SK-MEL-5 (cell line): ENCODE results near the gene FBXO42. TPM values are rescaled to one million over a fixed set of nuclear protein-coding genes. Genes with fewer than 3 reads are reported as not detected.
"Not testable (repeated sequence)": the region's sequence is repeated elsewhere in the genome, so short reads cannot be mapped to it uniquely, and the experiment has no call there.

Experiments
- DNase-seq: peaks from one replicate; pipeline ENCODE4 v3.0.0-alpha.2; 2016; ENCODE audit warnings: low read depth, low spot score
- in situ Hi-C: cut with HindIII; loops from 2 replicates; pipeline ENCODE4 v1.10.0; 2016; ENCODE audit warnings: low sequenced_read_pairs, high pct_unique_total_duplicates, low pct_unique_long_range_greater_than_20kb
- total RNA-seq: library from RNA; depleted of rRNA; stranded (reverse); fragments of >200 nt; shearing (Covaris generic); gene quantifications from 2 replicates; pipeline ENCODE4 v1.2.3, GENCODE V29; 2014

The FBXO42 gene
- total RNA-seq, 1 experiment from 2014 or later, result 11.4 TPM

- in situ Hi-C loops, result no loop called here
- no peak for DNase-seq
Observed at GRCh38 chr1:16218014-16218673, 134.1 kb downstream of the FBXO42 start.

GRCh38 chr1:16217061-16217785 lies 135.1 kb downstream of the FBXO42 start:
- DNase-seq, result peak; percentile 82
- in situ Hi-C loops, result no loop called here

GRCh38 chr1:16215882-16216753 lies 136.2 kb downstream of the FBXO42 start:
- DNase-seq, result peak; percentile 31
- in situ Hi-C loops, result no loop called here

- DNase-seq, in situ Hi-C loops: not testable (repeated sequence)
Observed at GRCh38 chr1:16215240-16215639, 137.0 kb downstream of the FBXO42 start.

GRCh38 chr1:16213544-16213943 lies 138.7 kb downstream of the FBXO42 start:
- DNase-seq, in situ Hi-C loops: not testable (repeated sequence)

- in situ Hi-C loops, result no loop called here
- DNase-seq, result no peak
Observed at GRCh38 chr1:16213013-16213412, 139.3 kb downstream of the FBXO42 start.

GRCh38 chr1:16212251-16212961 lies 139.9 kb downstream of the FBXO42 start, which contains the start of gene ARHGEF19:
ARHGEF19 (minus strand) TSS chr1:16212652; CDS start chr1:16209054, 3,598 bp downstream.
- in situ Hi-C loops, result no loop called here
- DNase-seq, result no peak

GRCh38 chr1:16211824-16212223 lies 140.5 kb downstream of the FBXO42 start:
- in situ Hi-C loops, result no loop called here
- no peak for DNase-seq

- DNase-seq, result no peak
- in situ Hi-C loops, result no loop called here
Observed at GRCh38 chr1:16210581-16210980, 141.7 kb downstream of the FBXO42 start.

GRCh38 chr1:16209847-16210407 lies 142.4 kb downstream of the FBXO42 start:
- in situ Hi-C loops, result no loop called here
- no peak for DNase-seq

- no peak for DNase-seq
- in situ Hi-C loops, result no loop called here
Observed at GRCh38 chr1:16209132-16209846, 143.0 kb downstream of the FBXO42 start.

GRCh38 chr1:16208270-16208987 lies 143.9 kb downstream of the FBXO42 start:
- in situ Hi-C loops, result no loop called here

GRCh38 chr1:16207318-16208269 lies 144.7 kb downstream of the FBXO42 start:
- in situ Hi-C loops, result no loop called here
- no peak for DNase-seq

More at GRCh38 chr1:16208270-16208987, 143.9 kb downstream of the FBXO42 start:
- DNase-seq, result no peak

GRCh38 chr1:16206547-16207317 lies 145.5 kb downstream of the FBXO42 start:
- in situ Hi-C loops, result no loop called here
- peak; percentile 96 for DNase-seq
